Brain microvascular endothelial cell (primary cell): ENCODE measurements around the gene HID1.

Experiments used
- DNase-seq: peaks from one replicate; pipeline ENCODE4 v3.0.0-alpha.2; 2020
- H3K27ac ChIP-seq: fragments of 250-450 bp; sonication (Bioruptor Pico); 2 replicates; pipeline ENCODE4 v1.5.1; 2020; ENCODE audit warnings: mild to moderate bottlenecking, moderate library complexity
- H3K27me3 ChIP-seq: fragments of 250-450 bp; sonication (Bioruptor Pico); replicated peaks from 2 replicates; pipeline ENCODE4 v1.5.1; 2020; ENCODE audit warnings: mild to moderate bottlenecking
- H3K36me3 ChIP-seq: fragments of 250-450 bp; sonication (Bioruptor Pico); replicated peaks from 2 replicates; pipeline ENCODE4 v1.5.1; 2020; ENCODE audit warnings: mild to moderate bottlenecking
- H3K4me3 ChIP-seq: 2 replicates; pipeline ENCODE4 v1.5.1; 2011; ENCODE audit warnings: low read depth, mild to moderate bottlenecking, control low read depth, low read length, moderate library complexity
- in situ Hi-C: cut with HindIII; loops from 2 replicates; pipeline ENCODE4 v1.10.0; 2017; ENCODE audit warnings: low sequenced_read_pairs, low pct_ligation_motif_present
- TF ChIP-seq, protein P1 (sequence below): IDR thresholded peaks from 2 replicates; pipeline ENCODE4 v1.5.1; 2011; ENCODE audit warnings: low read depth, mild to moderate bottlenecking, moderate library complexity, low read length, control low read depth, inconsistent platforms; ENCODE audit errors: missing control alignments

Gene HID1

DNA sequence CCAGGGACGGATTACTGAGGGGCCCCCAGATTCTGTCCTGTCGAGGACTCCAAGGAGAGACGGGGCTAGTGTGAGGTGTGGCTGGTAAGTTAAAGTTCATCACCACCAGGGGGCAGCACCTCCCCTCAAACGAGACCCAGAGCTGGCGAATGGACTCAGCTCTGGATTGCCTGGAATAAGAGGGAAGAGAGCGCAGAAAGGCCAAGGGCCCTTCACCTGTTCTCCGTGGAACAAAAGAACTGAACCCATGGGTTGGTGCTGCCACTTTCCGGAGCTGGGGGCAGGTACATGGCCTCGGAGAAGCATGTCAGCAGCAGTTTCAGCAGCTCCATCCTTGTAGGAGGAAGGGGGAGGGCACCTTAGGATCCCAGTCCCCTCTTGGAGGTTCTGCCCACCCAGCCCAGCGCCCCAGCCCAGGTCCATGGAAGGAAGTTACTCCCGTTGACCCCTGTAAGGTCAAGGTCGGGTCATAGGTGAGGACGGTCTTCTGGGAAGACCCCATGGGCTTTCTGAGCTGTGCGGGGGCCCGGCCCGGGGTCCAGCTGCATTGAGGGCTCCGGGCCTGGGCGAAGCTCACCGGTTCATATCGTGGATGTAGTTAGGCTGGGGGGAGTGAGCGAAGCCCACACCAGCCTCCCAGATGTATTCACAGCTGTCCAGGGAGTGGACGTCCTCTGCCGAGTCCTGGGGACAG lies 10.8 kb downstream of the HID1 start:
- in situ Hi-C loops = no loop called here
- peak; percentile 78 for DNase-seq
- H3K27me3 ChIP-seq = no peaks in the 10 kb centered on the region
- TF ChIP-seq, protein P1, sequence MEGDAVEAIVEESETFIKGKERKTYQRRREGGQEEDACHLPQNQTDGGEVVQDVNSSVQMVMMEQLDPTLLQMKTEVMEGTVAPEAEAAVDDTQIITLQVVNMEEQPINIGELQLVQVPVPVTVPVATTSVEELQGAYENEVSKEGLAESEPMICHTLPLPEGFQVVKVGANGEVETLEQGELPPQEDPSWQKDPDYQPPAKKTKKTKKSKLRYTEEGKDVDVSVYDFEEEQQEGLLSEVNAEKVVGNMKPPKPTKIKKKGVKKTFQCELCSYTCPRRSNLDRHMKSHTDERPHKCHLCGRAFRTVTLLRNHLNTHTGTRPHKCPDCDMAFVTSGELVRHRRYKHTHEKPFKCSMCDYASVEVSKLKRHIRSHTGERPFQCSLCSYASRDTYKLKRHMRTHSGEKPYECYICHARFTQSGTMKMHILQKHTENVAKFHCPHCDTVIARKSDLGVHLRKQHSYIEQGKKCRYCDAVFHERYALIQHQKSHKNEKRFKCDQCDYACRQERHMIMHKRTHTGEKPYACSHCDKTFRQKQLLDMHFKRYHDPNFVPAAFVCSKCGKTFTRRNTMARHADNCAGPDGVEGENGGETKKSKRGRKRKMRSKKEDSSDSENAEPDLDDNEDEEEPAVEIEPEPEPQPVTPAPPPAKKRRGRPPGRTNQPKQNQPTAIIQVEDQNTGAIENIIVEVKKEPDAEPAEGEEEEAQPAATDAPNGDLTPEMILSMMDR = peak; percentile 78
- no peak overlapping the region for H3K4me3 ChIP-seq
- no peaks in the 10 kb centered on the region for H3K36me3 ChIP-seq
- no peak overlapping the region for H3K27ac ChIP-seq

DNA sequence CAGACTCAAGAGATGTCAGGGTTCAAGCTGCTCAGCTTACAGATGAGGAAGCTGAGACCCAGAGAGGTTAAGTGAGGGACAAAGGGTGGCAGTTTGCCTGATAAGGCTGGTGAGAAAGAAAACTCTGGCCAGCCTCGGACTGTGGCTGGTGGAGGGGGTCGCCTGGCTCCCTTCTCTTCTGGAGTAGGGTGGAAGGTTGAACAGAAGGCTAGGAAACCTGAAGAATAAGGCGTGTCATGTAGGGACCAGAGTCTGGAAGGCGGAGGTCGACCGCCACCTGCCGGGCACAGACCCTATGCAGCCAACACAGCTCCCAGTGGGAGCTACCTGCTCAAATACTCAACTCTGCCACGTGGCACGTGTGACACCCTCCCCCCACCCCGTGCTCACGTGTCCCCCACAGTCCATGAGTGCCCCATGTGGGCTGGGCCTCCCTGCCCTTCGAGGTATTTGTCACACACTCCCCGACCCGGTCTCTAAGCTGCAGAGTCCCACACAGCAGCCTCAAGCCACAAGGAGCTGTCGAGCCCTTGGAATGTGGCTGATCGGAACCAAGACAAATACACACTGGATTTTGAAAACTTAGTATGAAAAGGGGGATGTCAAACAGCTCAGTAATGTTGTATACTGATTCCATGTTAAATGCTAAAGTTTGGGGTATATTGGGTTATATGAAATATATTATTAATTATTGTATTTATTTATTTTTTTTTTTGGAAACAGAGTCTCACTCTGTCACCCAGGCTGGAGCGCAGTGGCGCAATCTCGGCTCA lies 11.8 kb downstream of the HID1 start:
- TF ChIP-seq, protein P1 = peak; percentile 67
- Histone ChIP-seq H3K4me3 (no peak overlapping the region), H3K36me3 (no peaks in the 10 kb centered on the region), H3K27ac (no peak overlapping the region), H3K27me3 (no peaks in the 10 kb centered on the region)
- in situ Hi-C loops = no loop called here
- peak; percentile 17 for DNase-seq

- DNase-seq = no peak
- H3K27ac ChIP-seq = no peak overlapping the region
- TF ChIP-seq, protein P1 = no peak
- in situ Hi-C loops = no loop called here
- H3K36me3 ChIP-seq = no peaks in the 10 kb centered on the region
- H3K4me3 ChIP-seq = no peak overlapping the region
- H3K27me3 ChIP-seq = no peaks in the 10 kb centered on the region
These were observed 12.6 kb downstream of the HID1 start for GRCh38 chr17:74959826-74960515.

- TF ChIP-seq, protein P1 = peak; percentile 94
- H3K4me3 ChIP-seq = no peak overlapping the region
- H3K27me3 ChIP-seq = no peaks in the 10 kb centered on the region
- peak; percentile 51 for DNase-seq
- no peak overlapping the region for H3K27ac ChIP-seq
- H3K36me3 ChIP-seq = no peaks in the 10 kb centered on the region
- in situ Hi-C loops = no loop called here
These were observed 14.4 kb downstream of the HID1 start for GRCh38 chr17:74957935-74958740.

DNA sequence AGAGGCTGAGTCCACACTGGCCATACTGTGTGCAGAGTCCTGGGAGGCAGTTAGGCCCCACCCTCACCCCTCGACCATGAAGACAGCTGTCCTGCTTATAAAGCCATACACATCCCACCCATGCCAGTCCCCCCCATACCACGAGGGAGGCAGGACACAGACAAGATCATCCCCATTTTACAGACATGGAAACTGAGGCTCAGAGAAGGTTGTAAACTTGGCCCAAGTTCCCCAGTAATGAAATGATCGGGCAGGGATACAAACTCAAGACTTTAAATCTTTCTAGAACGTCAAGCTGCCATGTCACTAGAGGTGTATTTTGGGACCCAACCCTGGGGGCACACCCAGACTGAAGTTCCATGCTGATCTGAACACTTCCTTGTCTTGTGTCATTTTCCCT lies 16.5 kb downstream of the HID1 start:
- H3K27me3 ChIP-seq = no peaks in the 10 kb centered on the region
- DNase-seq = no peak
- no peak overlapping the region for H3K4me3 ChIP-seq
- TF ChIP-seq, protein P1 = no peak
- no peaks in the 10 kb centered on the region for H3K36me3 ChIP-seq
- no peak overlapping the region for H3K27ac ChIP-seq
- in situ Hi-C loops = no loop called here
